ENCODE data around the gene BAK1. TPM values are rescaled to one million over a fixed set of nuclear protein-coding genes. Genes with fewer than 3 reads are reported as not detected.

BAK1 gene
- total RNA-seq, 1 experiment from 2014 or later: 40.0 TPM

DNA sequence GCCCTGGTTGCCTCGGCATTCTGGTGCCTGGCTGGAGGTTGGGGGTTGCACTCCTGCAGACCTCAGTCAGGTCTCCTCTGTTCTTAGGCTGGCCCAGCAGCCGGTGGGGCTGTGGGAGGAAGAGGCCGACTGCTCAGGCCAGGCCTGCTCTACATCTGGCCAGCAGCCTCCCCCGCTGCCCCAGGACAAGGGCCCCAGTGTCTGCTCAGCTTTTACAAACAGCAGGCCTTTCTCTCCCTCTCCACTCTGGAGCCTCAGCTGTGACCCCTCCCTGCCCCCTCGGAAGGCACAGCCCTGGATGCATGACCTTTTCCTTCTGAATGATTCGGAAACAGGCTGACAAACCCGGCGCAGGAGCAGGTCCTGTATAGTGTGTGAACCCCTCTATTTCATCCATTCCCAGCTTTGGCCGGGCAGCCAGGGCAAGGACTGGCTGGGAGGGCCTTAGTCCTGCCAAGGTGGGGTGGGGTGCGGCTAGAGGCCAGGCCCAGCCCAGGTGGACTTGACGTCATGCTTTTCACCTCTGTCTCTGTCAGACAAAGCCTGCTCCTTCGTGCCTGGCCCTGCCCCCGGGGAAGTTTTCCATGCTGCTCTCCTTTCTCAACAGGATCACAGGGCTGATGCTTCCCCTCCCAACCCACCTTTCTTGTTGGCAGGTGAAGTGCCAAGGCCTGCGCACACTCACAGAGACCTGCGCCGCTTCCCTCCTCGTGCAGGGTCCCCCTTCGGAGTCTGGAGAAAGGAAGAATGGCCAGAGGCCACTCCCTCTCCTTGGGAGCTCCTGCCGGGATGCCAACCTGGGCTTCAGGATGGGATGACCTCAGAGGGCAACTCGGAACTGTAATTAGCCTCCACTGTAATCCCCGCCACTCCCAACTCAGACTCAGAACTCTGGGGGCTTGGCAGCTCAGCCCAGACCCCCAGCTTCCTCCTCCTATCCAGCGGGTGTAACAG lies 31.0 kb upstream of the BAK1 start:
- no peak overlapping the region for H3K27ac ChIP-seq (ENCODE audit: insufficient read length, low read depth, low read length)
- no peak overlapping the region for H3K18ac ChIP-seq (ENCODE audit: insufficient read length, low read depth, low read length)
- peaks cover 8% of the 10 kb centered on the region; the same call in 1 of the 2 replicates for H3K4me1 ChIP-seq (ENCODE audit: insufficient read depth, low read length)
- no peak overlapping the region for H2BK12ac ChIP-seq (ENCODE audit: insufficient read length, low read depth, low read length)
- H2AFZ ChIP-seq (ENCODE audit: low read length): no peak overlapping the region
- H3K14ac ChIP-seq (ENCODE audit: insufficient read depth, low read length): 0 out of 2 replicates have a peak overlapping the region, but pooled peaks have one; percentile 34
- no peak overlapping the region for H3K4me2 ChIP-seq (ENCODE audit: insufficient read depth, insufficient read length, low read length)
- no peak overlapping the region for H3K23ac ChIP-seq (ENCODE audit: insufficient read length, low read depth, low read length)
- no peaks in the 10 kb centered on the region for H3K9me3 ChIP-seq (ENCODE audit: control insufficient read depth, low read depth, low read length)
- H4K8ac ChIP-seq (replicated peaks; ENCODE audit: insufficient read length, low read depth, low read length): no peak overlapping the region
- no peaks in the 10 kb centered on the region for H3K27me3 ChIP-seq (ENCODE audit: insufficient read depth, low read length)
- Mint-ChIP-seq H3K36me3 (ENCODE audit: insufficient read depth in 1 of 3, low read depth in 3 of 3) (no peaks in the 10 kb centered on the region), H3K4me3 (no peak overlapping the region), H3K4me1 (peaks cover 40 to 58% of the 10 kb centered on the region in 2 experiments), H3K9me3 (peaks cover 0 to 5% of the 10 kb centered on the region in 2 experiments; a peak in 1 of 5 replicates), H3K27me3 (ENCODE audit: low read depth) (peaks cover 19% of the 10 kb centered on the region), H3K27ac (peak overlapping the region in 2 of 3 experiments; percentile 52 to 65; a peak in 3 of 7 replicates)
- H2AK5ac ChIP-seq (ENCODE audit: insufficient read length, low read length): no peak overlapping the region
- no peak overlapping the region for H3K4ac ChIP-seq (ENCODE audit: low read depth, low read length)
- H2BK20ac ChIP-seq (ENCODE audit: low read depth, low read length, poor library complexity, severe bottlenecking): no peak overlapping the region
- no peaks in the 10 kb centered on the region for H3K79me2 ChIP-seq (ENCODE audit: insufficient read depth, low read length)
- no peaks in the 10 kb centered on the region for H4K20me1 ChIP-seq (ENCODE audit: control insufficient read depth, insufficient read depth, insufficient read length)
- no peaks in the 10 kb centered on the region for H3K79me1 ChIP-seq (ENCODE audit: insufficient read depth, low read depth, low read length, poor library complexity, severe bottlenecking)
- no peak overlapping the region for H2BK15ac ChIP-seq (ENCODE audit: low read depth, low read length)
- TF ChIP-seq, protein P1, sequence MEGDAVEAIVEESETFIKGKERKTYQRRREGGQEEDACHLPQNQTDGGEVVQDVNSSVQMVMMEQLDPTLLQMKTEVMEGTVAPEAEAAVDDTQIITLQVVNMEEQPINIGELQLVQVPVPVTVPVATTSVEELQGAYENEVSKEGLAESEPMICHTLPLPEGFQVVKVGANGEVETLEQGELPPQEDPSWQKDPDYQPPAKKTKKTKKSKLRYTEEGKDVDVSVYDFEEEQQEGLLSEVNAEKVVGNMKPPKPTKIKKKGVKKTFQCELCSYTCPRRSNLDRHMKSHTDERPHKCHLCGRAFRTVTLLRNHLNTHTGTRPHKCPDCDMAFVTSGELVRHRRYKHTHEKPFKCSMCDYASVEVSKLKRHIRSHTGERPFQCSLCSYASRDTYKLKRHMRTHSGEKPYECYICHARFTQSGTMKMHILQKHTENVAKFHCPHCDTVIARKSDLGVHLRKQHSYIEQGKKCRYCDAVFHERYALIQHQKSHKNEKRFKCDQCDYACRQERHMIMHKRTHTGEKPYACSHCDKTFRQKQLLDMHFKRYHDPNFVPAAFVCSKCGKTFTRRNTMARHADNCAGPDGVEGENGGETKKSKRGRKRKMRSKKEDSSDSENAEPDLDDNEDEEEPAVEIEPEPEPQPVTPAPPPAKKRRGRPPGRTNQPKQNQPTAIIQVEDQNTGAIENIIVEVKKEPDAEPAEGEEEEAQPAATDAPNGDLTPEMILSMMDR (conservative IDR thresholded peaks at IDR 0.05): no peak
- no CpG with 5 or more reads among the region's 22 CpGs for WGBS (ENCODE audit: extremely low coverage, insufficient read length, low lambda C conversion rate)
- DNase-seq: no peak
- H3K56ac ChIP-seq (ENCODE audit: insufficient read length, low read depth, low read length): no peak overlapping the region
- no peaks in the 10 kb centered on the region for H3K23me2 ChIP-seq (ENCODE audit: insufficient read length, low read depth, low read length, poor library complexity, severe bottlenecking)
- no peak overlapping the region for H4K91ac ChIP-seq (ENCODE audit: insufficient read length, low read depth, low read length)
- no peak overlapping the region for H2BK5ac ChIP-seq (ENCODE audit: insufficient read length, low read length)
- H4K5ac ChIP-seq (ENCODE audit: insufficient read length, low read depth, low read length): no peak overlapping the region
- no peak overlapping the region for H3T11ph ChIP-seq (ENCODE audit: low read length)
- no peak overlapping the region for H3K9ac ChIP-seq (ENCODE audit: extremely low read depth, insufficient read length, low read length)
- H2BK120ac ChIP-seq (ENCODE audit: low read depth, low read length, poor library complexity, severe bottlenecking): no peak overlapping the region
